Stimulated activated CD8-positive, alpha-beta memory T cell treated with anti-CD3 and anti-CD28 coated beads, Interleukin-7, amount 100 ng/mL, for 4 hours (primary cell): ENCODE data around the gene PRKG1.

Experiments
- DNase-seq, 2 donors: peaks; one replicate each; pipeline ENCODE4 v3.0.0-alpha.2; 2020; ENCODE audit warnings: low read depth in 2 of 2

The PRKG1 gene

DNA sequence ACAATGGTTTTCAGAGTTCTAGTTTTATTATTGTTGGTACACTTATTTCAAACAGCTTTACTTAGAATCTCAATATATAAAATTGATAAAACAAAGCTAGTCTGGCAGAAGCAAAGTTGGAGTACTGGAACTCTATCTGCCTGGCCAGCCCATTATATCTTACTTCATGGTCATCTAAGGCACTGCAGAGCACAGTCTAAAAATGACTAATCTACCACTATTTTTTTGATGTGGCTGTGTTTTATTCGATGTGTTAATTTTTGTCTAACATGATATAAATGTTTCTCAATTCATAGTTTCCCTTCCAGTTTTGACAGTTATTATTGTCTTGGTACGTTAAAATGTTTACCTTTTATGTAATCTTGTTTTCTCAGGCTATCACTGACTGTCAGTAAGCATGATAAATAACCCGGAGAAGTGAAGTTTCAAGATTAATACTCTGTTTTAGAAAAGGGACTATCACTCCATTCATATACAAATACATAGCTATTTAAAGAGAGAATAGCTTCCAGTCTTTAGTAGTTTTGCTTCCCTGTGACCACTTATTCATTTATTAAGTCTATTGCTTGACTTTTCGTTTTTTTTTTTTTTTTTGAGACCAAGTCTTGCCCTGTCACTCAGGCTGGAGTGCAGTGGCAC lies 685.7 kb downstream of the PRKG1 start:
- no peak for DNase-seq

DNA sequence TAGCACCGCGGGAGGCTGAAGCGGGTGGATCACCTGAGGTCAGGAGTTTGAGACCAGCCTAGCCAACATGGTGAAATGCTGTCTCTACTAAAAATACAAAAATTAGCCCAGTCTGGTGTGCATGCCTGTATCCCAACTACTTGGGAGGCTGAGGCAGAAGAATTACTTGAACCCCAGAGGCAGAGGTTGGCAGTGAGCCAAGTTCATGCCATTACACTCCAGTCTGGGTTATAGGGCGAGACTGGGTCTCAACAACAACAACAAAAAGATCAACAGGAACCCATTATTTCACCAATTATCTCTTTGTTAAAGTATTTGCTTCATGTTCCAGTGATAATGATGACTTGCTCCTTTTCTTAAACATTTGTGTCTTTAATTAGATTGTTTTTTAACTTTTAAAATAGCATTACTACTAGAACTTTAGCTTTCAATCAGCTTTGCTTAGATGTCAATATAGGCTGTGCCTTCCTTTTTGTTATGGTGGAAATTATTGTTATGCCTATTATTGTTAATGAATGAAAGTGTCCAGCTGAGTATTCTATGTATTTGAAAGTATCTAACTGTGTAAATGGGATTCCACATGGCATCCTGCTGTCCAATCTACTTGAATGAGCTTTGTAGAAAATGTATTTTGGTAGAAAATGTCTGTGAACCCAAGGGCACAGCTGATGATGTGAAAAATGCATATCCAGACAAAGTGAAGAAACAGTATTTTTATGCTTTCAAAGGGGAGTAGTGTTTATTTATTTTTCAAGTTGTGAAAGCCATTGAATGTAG lies 686.8 kb downstream of the PRKG1 start:
- no peak for DNase-seq

DNA sequence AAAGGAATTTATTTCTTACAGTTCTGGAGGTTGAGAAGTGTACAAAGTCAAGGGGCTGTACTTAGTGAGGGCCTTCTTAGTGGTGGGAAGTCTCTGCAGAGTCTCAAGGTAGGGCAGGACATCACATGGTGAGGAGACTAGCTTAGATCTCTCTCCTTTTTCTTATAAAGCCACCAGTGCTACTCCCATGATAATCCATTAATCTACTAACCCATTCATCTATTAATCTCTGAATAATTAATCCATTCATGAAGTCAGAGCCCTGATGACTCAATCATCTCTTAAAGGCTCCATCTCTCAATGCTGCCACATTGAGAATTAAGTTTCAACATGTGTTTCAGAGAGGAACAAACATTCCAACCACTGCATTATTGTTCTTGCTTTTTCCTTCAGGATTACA lies 689.5 kb downstream of the PRKG1 start:
- no peak for DNase-seq

DNA sequence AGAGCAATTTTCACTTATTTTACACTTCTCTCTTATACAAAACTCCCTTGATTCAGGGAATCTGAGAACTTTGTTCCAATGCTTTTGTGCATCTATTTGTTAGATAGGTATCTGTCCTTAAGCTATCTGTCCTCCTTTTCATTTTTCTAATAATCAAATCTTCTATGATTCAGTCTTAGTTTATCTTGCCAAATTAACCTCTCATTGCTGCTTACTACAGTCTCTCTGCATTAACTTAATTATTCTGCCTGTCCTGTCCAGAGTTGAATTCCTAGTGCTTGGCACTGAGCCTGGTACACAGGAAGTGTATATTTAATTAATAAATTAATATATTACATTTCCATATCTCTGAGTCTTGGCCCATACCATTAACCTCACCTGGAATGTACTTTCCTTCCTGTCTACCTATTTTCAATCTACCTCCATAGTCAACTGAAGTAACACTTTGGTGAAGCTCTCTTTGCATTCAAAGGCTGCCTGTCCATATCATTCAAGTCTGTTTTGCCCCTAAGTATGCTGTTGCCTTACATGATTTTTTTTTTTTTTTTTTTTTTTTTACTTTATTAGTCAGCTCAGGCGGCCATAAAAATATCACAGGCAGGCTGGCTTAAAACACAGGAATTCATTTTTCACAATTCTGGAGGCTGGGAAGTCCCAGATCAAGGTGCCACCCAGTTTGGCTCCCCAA lies 691.1 kb downstream of the PRKG1 start:
- no peak for DNase-seq

DNA sequence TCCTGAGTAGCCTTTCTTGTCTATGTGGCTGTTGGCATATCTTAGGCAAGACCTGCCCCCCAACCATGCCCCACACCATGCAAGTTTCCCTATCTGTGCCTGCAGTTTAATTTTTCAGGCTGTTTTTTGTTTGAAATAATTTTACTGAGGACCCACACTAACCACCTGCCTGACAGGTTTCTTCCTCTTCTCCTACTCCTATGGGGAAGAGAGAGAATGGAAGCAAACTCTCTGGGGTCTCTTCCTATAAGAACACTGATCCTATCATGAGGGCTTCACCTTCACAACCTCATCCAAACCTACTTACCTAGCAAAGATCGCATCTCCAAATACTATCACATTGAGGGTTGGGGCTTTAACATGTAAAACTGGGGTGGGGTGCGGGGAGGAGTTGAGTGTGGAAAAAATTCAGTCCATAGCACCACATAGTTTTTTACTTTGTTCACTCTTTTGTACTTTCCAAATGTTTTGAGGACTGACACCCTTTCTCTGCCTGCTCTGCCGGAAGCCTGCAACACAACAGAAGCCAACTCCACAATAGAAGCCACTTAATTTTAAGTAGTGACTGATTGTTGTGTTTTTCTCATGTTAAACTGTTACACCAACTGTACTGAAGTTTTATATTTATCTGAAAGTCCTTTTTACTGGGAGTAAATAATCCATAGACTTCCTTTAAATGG lies 692.3 kb downstream of the PRKG1 start:
- no peak for DNase-seq

DNA sequence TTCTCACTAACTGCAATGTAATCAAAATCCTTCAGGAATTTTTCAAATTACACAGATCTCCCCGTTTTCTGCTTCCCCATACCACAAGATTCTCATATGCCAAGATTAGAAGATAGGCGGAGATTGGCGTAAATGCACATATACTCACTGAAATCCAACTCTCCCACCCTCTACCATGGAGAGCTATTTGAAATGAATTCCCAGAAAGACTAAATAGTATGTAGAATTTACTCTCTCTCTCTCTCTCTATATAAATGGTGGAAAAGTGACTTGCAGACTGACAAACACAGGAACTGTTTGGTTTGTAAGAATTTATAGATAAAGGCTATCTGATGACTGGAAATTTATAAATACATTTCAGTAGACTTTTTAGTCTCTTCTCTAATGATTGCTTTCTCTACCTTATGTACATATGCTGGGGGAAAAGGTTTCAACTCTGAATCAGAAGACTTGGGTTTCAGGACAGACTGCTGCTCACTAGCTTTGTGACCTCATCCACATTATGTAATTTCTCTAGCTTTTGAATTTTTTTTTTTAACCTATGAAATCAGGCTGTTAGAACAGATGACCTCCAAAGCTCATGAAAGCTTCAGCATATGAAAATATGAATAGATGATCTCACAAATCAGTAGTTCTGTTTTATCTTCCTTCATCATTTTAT lies 692.9 kb downstream of the PRKG1 start:
- DNase-seq = no peak

DNA sequence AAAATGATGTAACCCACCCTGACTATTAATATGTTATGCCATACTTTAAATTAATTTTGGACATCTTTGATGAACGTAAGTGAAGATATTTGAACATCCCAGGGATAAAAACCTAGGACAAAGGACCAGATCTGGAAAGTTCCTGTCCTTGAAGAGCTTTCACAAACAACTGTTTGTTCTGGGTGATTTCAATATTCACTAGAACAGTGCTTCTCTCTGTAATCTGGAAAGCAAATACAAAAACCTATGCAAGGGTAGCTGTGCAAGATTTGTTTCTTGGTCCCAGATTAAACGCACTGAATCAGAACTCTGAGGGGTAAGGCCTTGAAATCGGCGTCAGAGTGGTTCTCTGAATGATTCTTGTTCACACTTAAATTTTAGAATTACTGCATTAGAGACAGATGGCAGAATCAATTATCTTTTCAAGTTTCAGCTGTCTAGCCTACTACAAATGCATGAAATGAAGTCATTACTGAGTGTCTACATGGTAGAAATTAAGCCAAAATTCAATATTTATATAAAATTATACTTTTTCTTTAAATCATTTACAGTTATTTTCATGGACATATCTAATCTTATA lies 694.7 kb downstream of the PRKG1 start:
- DNase-seq = no peak

DNA sequence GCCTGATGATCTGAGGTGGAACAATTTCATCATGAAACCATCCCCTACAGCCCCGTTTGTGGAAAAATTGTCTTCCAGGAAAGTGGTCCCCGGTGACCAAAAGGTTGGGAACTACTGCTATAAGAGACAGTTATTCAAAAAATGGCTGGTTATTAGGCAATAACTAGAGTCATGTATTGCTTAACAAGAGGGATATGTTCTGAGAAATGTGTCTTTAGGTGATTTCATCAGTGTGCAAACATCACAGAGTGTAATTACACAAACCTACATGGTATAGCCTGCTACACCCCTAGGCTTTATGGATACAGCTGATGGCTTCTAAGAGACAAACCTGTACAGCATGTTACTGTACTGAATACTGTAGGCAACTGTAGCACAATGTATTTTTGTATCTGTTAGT lies 696.4 kb downstream of the PRKG1 start:
- DNase-seq = no peak

DNA sequence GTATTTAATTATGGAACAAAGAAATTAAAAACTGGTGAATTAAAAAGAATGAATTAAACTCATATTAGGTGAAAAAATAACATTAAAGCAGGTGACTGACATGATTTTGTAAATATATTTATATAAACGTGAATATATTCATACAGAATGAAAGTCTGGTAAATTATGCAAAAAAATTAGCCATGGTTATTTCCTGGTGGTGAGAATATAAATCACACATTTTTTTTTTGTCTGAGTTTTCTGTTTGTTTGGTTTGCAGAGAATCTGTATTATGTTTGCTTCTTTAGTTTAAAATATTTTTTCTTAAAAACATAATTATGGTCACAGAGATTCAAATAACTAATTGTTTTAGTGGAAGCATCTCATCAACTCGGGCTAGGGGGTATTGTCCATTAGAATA lies 698.1 kb downstream of the PRKG1 start:
- DNase-seq = no peak

DNA sequence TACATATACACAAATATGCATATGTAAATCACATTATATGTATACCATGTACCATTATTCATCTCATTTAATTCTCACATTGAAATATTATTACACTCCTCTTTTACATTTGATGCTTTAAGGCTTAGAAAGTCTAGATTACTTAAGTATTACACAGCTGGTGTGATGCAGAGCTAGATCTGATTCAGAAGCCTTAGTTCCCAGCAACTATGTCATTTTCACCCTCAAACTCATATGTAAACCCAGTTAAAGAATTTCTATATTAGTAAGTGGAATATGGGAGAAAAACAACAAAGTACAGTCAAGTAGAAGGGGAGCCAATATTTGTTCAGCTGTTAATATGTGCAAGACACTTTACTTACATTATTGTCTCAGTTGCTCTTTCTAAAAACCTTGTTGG lies 699.4 kb downstream of the PRKG1 start:
- no peak for DNase-seq

DNA sequence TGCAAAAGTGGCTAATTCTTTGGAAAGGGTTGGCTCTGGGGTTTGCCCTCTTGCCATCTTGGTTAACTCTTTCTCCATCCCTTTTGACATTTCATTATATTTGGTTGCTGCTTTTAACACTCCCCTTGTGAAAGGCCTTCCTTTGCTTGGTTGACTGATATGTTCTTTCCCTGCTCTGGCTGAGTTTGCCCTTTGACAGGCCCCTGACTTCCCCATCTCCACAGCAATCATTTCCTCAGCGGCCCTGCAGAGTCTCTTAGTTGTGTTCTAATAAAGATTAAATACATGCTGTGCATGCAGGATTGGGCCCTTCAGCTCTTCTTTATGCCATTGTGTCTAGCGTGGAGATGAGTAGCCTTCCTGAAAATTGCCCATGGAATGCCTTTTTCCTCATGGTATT lies 709.7 kb downstream of the PRKG1 start:
- DNase-seq = no peak

DNA sequence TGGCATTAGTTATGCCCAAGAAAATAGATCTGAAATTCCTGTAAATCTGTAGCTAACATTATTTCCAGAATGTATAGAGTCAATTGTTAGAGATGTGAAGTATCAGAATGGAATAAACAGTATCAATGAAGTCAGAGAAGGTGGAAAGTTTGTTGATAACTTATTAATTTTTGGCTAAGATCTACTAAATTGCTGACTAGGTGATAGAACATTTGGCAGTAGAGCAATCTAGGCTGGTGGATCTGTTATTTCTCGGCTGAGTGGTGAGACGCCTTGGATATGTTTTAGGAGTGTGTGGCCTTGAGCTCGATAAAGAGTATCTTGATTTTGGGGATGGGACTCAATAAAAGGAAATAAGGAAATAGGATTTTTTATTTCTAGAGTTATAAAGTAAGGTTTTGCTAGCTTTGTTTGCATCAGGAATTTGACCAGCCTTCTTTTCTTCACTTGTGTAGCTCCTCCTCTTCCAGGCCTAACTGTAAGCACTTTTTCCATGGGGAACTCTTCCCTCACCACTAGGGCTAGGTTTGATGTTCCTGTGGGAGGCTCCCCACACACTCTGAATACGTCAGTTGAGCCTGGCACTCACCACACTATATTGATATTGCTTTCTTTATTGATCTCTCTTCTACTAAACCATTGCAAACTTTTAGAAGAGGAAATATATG lies 711.9 kb downstream of the PRKG1 start:
- DNase-seq = no peak

DNA sequence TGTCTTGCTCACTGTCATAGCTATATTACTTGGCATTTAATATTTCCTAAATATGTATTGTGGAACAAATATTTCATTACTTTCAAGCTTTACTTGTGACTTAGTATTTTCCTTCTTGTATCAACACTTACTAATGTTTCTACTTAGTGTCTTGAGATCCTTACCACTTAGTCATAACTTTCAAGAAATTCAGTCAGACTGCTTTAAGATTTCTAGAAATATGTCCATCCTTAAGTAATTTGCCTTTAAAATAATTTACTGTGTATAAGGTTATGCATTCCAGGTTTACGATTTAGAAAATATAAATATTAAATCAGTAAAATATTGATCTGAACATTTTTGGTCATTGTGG lies 712.4 kb downstream of the PRKG1 start:
- DNase-seq = no peak

DNA sequence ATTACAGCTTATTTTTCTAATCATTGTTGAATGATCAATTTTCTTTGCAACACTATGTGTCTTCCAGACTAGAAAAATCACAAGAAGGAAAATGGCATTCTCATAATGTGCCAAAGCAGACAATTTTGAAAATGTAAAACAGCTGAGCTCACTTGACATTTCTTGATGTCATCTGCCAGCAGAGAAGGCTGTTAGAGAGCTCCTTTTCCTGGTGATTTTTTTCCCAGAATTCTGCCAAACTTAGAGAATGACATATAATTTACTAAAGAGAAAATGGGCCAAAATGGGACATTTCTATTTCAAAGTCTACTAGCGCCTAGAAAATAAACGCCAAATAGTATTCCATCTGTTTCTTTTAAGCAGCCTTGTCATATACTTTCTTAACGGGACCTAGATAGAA lies 714.0 kb downstream of the PRKG1 start:
- no peak for DNase-seq

DNA sequence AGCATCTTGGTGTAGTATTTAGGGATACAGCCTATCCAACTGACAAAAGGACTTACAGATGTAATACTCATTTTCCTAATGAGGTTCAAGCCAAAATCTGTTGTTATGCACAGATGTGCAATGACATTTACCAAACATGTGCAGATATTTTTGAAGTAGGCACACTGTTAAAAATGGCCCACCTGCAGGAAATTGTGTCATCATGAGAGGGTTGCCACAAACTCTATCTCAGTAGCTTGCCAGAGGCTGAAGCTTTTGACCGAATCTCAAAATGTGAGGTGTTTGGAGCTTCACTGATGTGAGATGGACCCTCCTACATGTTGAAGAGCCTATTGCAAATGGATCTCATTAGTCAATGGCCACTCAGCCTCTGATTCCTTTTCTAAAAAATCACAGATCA lies 714.8 kb downstream of the PRKG1 start:
- no peak for DNase-seq

DNA sequence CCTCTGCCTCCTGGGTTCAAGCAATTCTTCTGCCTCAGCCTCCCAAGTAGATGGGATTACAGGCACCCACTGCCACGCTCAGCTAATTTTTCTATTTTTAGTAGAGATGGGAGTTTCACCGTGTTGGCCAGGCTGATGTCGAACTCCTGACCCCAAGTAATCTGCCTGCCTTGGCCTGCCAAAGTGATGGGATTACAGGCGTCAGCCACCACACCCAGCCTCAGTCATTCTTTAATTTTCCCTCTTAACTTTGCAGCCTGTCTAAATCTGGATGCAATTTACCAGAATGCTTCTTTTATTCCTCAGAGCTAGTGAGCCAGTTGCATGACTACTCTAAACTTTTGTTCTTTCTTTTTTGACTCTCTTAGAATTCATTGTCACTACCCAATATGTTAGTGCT lies 715.6 kb downstream of the PRKG1 start:
- DNase-seq = no peak

DNA sequence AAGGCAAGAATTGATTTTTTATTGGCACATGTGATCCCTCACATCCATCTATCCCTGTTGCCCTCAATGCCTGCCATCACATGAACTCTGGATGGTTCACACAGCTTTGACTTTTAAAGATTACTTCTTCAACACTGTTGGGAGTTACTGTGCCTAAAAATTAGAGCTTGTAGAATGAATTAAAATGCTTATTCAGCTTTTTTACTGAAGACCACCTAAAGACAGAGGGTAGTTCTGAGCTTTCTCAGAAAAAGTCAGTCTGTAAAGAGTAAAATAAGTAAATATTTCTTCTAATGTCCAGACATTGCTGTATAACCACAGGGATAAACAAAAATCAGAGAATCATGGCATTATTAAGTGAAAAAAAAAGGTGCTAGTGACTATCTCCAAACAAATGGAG lies 718.4 kb downstream of the PRKG1 start:
- no peak for DNase-seq

DNA sequence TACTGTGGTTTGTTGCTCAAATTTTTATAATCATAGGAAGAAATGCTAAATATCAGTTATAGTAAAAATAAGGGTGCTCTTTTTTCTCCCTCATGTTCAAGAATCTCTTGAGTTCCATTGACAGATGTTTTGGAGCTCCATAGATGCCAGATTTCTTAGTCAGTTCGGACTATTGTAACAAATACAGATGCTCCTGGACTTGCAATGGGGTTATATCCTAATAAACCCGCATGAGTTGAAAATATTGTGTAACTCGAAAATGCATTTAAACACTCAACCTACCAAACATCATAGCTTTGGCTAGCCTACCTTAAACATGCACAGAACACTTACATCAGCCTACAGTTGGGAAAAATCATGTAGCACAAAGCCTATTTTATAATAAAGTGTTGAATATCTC lies 725.8 kb downstream of the PRKG1 start:
- DNase-seq = no peak

DNA sequence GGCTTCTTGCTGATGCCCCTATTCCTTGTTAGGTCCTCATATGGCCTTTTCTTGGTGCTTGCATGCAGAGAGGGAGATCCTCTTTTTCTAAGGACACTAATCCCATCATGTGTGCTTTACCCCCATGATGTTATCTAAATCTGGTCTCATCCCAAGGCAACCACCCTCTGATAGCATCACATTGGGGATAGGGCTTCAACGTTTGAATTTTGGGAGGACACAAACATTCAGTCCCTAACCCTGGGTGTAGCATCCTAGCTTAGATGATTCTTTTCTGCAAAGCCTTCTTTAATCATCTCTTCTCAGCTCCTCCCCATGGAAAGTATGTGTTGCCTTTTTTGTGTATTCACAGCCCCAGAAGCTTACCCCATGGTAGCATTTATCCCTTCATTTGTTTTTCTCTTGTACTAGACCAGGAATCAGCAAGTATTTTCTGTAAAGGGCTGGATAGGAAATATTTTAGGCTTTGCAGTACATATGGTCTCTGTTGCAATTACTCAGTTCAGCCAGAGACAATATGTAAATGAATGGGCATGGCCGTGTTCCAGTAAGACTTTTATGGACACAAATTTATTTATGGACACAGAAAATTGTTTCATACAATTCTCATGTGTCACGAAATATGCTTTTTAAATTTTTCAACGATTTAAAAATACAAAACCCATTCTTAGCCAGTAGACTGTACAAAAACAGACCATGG lies 726.6 kb downstream of the PRKG1 start:
- no peak for DNase-seq

DNA sequence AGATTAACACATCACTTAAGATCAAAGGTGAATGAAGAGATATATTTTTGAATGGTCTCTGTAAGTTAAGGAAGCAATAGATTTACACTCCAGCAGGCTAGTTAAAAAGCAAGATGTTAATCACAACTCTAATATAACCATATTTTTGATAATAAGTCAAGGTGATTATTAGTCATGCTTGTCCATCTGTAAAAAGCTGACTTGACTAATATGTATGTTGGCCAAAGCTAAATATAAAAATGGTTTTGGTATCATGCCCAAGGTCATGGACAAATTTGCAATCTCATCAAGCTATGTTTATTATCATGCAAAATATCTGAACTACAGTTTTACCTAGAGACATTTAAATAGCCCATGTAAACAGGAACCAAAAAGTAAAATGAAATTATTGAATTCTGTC lies 727.7 kb downstream of the PRKG1 start:
- no peak for DNase-seq

DNA sequence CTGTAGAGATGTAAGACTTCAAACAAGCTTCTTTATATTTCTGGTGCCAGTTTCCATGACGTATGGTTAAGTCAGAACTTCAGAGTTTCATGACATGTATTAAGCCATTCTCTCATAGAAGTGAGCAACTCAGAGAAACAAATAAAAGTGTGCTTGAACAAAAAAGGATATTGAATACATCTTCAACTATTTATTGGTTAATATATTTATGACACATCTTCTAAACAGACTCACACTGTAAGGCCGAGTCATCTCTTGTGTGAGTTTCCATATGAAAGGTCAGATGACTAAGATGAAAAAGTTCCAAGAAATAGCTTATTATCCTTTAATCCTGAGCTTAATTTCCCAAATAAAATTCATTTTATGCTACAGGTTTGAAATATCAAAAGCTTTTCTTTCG lies 730.6 kb downstream of the PRKG1 start:
- no peak for DNase-seq
